ENCODE measurements around the gene LRRC59. TPM values are rescaled to one million over a fixed set of nuclear protein-coding genes. Genes with fewer than 3 reads are reported as not detected.
"Not testable (repeated sequence)": the region's sequence is repeated elsewhere in the genome, so short reads cannot be mapped to it uniquely, and the experiment has no call there.

LRRC59 gene
- total and polyA plus RNA-seq, 8 donors, result 43.6 to 151 (median 54.3) TPM

DNA sequence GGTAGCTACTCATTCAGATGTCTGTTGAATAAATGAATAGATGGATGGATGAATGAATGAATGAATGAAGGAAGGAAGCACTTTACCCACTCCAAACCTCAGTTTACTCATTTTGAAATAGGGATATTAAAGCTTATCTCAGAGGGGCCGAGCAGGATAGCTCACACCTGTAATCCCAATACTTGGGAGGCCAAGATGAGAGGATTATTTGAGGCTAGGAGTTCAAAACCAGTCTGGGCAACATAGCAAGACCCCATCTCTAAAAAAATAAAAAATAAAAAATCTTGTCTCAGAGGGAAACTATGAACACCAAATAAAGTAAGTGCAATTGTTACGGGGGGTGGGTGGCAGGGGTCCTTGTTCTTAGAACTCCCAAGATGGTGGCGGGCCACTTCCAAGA lies 1.3 kb upstream of the LRRC59 start:
- intact Hi-C loops (cut with DNase I); H3K9me3 ChIP-seq; ATAC-seq; H3K4me3 ChIP-seq; H3K27ac ChIP-seq; H3K27me3 ChIP-seq; DNase-seq: not testable (repeated sequence)
- Histone ChIP-seq H3K36me3 (peaks cover 0 to 14% of the 10 kb centered on the region in 2 donors), H3K4me1 (peaks cover 14 to 37% of the 10 kb centered on the region in 2 donors)

DNA sequence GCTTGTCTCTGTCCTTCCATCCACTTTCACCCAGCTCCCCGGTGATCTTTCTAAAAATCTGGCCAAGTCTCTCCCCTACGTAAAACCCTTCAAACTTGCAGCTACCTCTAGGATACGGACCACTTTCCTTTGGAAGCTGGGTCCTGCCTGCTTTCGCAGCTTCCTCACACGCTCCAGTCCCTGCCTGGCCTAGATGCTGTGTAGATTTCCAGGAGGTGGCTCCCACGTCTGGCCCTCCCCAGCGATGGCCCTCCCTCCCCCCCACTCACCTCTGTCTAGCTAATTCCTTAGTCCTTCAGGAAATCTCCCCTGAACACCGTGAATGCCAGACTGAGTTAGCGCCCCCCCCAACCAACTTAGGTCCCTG lies 579 bp upstream of the LRRC59 start:
- Histone ChIP-seq H3K4me3 (peak overlapping the region in 1 of 2 donors; percentile 87), H3K27ac (no peak overlapping the region), H3K4me1 (peaks cover 14 to 38% of the 10 kb centered on the region in 2 donors), H3K9me3 (no peaks in the 10 kb centered on the region), H3K36me3 (peaks cover 0 to 21% of the 10 kb centered on the region in 2 donors), H3K27me3 (no peaks in the 10 kb centered on the region)
- no peak for ATAC-seq
- no peak for DNase-seq
- TF ChIP-seq, protein P1, sequence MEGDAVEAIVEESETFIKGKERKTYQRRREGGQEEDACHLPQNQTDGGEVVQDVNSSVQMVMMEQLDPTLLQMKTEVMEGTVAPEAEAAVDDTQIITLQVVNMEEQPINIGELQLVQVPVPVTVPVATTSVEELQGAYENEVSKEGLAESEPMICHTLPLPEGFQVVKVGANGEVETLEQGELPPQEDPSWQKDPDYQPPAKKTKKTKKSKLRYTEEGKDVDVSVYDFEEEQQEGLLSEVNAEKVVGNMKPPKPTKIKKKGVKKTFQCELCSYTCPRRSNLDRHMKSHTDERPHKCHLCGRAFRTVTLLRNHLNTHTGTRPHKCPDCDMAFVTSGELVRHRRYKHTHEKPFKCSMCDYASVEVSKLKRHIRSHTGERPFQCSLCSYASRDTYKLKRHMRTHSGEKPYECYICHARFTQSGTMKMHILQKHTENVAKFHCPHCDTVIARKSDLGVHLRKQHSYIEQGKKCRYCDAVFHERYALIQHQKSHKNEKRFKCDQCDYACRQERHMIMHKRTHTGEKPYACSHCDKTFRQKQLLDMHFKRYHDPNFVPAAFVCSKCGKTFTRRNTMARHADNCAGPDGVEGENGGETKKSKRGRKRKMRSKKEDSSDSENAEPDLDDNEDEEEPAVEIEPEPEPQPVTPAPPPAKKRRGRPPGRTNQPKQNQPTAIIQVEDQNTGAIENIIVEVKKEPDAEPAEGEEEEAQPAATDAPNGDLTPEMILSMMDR (IDR thresholded peaks at IDR 0.05), result no peak
- intact Hi-C loops (cut with DNase I), result no loop called here

DNA sequence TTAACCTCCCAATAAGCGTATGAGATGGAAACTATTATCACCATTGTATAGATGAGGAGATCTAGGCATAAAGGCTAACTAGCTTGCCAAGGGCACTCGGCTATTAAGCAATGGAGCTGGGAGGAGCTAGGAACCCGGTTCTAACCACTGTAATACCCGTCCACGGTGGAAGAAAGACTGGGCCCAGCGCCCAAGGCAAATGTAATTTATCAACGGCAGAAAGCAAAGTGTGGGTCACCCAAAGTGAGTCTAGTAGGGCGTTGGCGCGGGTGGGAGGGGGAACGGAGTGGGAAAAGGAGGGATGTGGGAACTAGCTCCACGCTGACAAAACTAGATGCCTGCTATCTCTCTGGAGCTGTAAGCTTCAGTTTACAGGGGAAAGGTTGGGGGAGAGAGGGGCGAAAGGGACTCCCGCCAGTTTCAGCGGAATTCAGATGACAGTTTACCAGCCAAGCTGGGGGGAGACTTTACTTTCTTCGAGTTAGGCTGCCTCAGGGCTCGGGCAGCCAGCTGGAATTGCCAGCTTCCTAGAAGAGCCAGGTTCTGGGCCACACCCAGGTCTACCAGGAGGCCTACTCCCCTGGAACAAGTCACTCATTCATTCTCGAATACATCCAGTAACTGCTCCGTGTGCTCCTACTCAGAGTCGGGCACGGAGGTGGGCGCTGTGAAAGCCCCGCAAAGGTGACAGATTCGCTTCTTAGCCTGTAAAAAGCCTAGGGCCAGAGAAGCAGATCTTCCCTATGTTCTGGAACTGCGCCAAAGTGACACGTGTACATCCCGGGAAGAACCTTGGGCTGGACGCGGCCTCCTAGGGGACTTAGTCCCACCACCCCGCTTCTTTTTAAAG lies 837 bp downstream of the LRRC59 start:
- Histone ChIP-seq H3K4me3 (peak overlapping the region; percentile 87 to 88), H3K9me3 (no peaks in the 10 kb centered on the region), H3K27me3 (no peaks in the 10 kb centered on the region), H3K4me1 (peaks cover 14 to 38% of the 10 kb centered on the region in 2 donors), H3K36me3 (peaks cover 0 to 36% of the 10 kb centered on the region in 2 donors), H3K27ac (peak overlapping the region; percentile 71 to 89)
- intact Hi-C loops (cut with DNase I), result no loop called here
- peak; percentile 16 to 75 (median 42) for DNase-seq
- ATAC-seq, result peak; percentile 85
- TF ChIP-seq, protein P1 (IDR thresholded peaks at IDR 0.05), result no peak

DNA sequence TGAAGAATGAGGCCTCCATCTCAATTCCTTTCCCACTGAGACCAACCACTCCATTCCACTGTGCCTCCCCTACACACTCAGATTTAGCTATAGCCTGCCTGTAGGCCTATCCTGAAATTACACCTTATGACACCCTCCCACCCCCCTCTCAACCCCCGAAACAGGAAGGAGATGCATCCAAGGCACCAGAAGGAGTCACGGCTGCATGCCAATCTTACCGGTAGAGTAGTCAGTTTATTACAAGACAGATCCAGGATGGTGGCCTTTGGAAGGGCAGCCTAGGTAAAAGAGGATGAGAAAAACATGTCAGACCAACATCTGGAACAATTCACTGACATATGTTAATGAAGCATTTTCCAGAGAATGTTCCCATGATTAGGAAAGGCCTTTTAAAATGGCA lies 2.6 kb downstream of the LRRC59 start:
- TF ChIP-seq, protein P1 (IDR thresholded peaks at IDR 0.05), result no peak
- no peaks in the 10 kb centered on the region for H3K9me3 ChIP-seq
- DNase-seq (no peak), ATAC-seq (no peak)
- intact Hi-C loops (cut with DNase I), result no loop called here
- H3K27ac ChIP-seq, result no peak overlapping the region
- peaks cover 0 to 53% of the 10 kb centered on the region in 2 donors for H3K36me3 ChIP-seq
- peaks cover 14 to 38% of the 10 kb centered on the region in 2 donors for H3K4me1 ChIP-seq
- H3K4me3 ChIP-seq, result peak overlapping the region in 1 of 2 donors; percentile 87
- no peaks in the 10 kb centered on the region for H3K27me3 ChIP-seq

DNA sequence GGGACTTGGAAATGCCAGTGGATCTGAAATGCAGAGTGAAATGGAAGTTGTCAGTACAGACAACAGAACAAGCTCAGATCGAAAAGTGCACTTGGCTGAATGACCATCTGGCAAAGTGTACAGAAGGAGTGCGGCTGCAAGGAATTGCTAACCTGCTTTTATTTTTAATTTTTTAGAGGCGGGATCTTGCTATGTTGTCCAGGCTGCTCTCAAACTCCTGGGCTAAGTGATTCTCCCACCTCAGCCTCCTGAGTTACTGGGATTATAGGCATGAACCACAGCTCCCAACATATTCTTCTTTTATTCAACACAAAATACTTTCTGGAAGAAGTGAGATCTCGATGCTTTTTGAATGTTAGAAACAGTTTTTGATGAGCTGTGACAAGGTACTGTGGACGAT lies 3.6 kb downstream of the LRRC59 start:
- peaks cover 0 to 63% of the 10 kb centered on the region in 2 donors for H3K36me3 ChIP-seq

More for the DNA sequence above, 3.6 kb downstream of the LRRC59 start:
- H3K27me3 ChIP-seq, result no peaks in the 10 kb centered on the region
- peaks cover 14 to 38% of the 10 kb centered on the region in 2 donors for H3K4me1 ChIP-seq
- TF ChIP-seq, protein P1 (IDR thresholded peaks at IDR 0.05), result no peak
- intact Hi-C loops (cut with DNase I), result no loop called here
- H3K4me3 ChIP-seq, result no peak overlapping the region
- ATAC-seq, result no peak
- H3K9me3 ChIP-seq, result no peaks in the 10 kb centered on the region
- DNase-seq, result no peak
- no peak overlapping the region for H3K27ac ChIP-seq
